Stimulated activated CD8-positive, alpha-beta memory T cell treated with anti-CD3 and anti-CD28 coated beads, Interleukin-15, amount 100 ng/mL, for 48 hours (primary cell): Measurements from ENCODE around the gene LEO1.

Experiments used
- DNase-seq, 2 donors: peaks; one replicate each; pipeline ENCODE4 v3.0.0-alpha.2; 2020; ENCODE audit warnings: low read depth in 2 of 2

LEO1 gene

DNA sequence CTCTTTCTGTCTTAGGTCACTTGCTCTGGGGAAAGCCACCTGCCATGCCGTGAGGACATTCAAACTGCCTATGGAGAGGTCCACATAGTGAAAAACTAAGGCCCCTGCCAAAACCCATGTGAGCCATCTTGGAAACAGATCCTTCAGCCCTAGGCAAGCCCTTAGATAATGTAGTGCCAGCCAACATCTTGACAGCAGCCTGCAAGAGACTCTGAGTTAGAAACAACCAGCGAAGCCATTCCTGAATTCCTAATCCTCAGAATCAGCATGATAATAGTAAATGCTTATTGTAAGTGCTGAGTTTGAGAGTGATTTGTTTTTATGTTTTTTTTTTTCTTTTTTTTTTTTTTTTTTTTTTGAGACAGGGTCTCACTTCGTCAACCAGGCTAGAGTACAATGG, 40.6 kb downstream of the LEO1 start:
- DNase-seq: no peak

GRCh38 chr15:51926809-51927208, 44.8 kb downstream of the LEO1 start:
- DNase-seq: no peak

- no peak for DNase-seq
Measured at GRCh38 chr15:51924156-51925068, 47.2 kb downstream of the LEO1 start.

DNA sequence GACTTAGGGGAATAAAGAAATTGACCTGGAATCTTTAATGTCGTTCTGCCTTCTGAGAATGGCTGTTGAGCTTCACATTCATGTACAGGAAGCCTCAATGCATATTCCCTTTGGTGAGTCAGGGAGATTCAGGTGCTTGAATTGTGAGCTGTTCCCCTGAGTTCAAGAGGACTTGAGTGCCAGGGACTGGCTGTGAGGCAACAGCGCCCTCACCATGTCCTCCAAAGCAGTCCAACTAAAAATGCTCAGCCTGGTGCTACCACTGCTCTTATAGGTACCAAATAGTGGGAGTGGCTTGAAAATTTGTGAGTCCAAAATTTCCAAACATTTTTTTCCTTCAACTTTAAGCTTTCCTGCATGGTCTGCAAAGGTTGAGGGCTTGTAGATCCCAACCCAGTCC, 54.1 kb downstream of the LEO1 start:
- DNase-seq: no peak

- no peak for DNase-seq
Measured at GRCh38 chr15:51912528-51912927, 59.0 kb downstream of the LEO1 start.

GRCh38 chr15:51909584-51909983, 62.0 kb downstream of the LEO1 start:
- no peak for DNase-seq

DNA sequence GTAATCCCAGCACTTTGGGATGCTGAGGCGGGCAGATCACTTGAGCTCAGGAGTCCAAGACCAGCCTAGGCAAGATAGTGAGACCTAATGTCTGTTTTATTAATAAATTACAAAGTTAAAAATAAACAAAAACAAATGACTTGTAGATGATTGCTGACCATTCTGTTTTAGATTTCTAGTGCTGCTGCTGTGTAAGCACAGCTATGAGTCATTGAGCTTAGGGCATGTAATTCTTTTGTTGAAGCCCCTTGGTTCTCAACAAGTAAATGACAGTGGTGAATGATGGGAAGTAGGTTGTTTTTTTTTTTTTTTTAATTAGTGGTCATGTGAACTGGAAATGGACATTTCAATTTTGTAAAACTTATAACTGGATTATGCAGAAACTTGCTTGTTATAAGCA, 63.3 kb downstream of the LEO1 start:
- no peak for DNase-seq

DNA sequence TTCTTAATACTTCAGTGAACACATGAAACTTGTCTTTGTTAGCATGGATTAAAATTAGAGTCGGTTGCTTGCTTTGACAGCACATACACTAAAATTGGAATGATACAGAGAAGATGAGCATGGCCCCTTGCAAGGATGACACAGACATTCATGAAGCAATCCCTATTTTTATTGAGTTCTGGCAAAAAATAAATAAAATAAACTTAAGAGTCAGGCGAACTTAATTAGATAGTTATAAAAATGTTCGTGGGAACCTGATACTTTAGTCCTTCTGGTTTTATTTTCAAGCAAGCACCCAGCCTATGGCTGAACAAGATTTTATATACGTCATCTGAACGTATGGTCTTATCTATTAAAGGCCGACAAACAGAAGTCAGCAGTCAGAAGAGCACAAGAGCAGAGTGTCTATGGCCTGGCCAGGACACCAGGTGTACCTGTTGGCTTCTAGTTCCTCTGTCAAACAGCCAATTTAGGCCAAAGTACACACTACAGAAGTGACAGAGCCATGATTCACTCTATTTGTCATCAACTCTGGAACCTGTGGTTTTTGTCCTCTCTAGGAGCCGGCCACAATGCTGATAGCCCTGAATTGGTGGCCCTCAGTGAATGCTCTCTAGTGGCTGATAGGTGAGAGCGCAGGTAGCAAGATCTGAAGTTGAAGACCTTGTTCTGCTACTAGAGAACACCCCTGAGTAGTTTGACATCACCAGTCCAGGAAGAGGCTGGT, 64.3 kb downstream of the LEO1 start:
- no peak for DNase-seq

- DNase-seq: no peak
Measured at GRCh38 chr15:51904931-51905330, 66.6 kb downstream of the LEO1 start.

DNA sequence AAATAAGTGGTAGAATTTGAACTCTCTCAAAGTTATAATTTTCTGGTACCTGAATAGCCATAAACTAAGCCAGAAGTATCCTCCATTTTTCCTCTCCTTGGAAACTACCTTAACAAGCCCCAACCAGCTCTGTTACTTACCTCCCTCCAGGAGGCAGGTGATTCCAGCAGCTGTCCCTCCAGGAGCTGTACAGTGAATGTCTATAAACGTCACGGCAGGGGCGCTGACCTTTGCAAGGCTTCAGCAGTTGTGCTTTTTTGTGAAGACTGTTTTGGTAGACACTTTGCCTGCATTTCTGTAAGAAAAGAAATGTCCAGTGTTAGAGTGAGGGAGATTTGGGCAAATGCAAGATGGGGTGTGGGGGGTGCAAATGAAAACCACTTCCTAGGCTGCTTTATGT, 67.2 kb downstream of the LEO1 start:
- no peak for DNase-seq

- DNase-seq: no peak
Measured at GRCh38 chr15:51889486-51889885, 82.1 kb downstream of the LEO1 start.

- no peak for DNase-seq
Measured at GRCh38 chr15:51888593-51889195, 82.9 kb downstream of the LEO1 start.
